HT-29 (cell line): ENCODE measurements around the gene TMEM240. TPM values are rescaled to one million over a fixed set of nuclear protein-coding genes. Genes with fewer than 3 reads are reported as not detected.
"Not testable (repeated sequence)": the region's sequence is repeated elsewhere in the genome, so short reads cannot be mapped to it uniquely, and the experiment has no call there.

ENCODE experiments used
- DNase-seq: peaks from one replicate; pipeline ENCODE4 v3.0.0-alpha.2; 2015; ENCODE audit warnings: low spot score
- total RNA-seq: library from RNA; depleted of rRNA; stranded (reverse); fragments of >200 nt; shearing (Covaris generic); gene quantifications from 2 replicates; pipeline ENCODE4 v1.2.3, GENCODE V29; 2014

The TMEM240 gene
- total RNA-seq, 1 experiment from 2014 or later, result 2.4 TPM

GRCh38 chr1:1557688-1558087 lies 17.3 kb upstream of the TMEM240 start:
- not testable (repeated sequence) for DNase-seq

DNA sequence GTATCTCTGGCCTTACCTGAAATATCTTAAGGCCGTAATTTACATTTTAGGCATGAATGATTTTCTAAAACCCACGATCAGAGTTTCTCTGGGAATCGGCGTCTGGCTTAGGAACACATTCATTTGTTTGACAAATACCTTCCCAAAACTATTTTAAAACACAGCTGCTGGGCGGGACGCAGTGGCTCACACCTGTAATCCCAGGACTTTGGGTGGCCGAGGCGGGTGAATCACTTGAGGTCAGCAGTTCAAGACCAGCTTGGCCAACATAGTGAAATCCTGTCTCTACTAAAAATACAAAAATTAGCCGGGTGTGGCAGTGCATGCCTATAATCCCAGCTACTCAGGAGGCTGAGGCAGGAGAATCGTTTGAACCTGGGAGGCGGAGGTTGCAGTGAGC lies 16.5 kb upstream of the TMEM240 start:
- DNase-seq, result not testable (repeated sequence)

DNA sequence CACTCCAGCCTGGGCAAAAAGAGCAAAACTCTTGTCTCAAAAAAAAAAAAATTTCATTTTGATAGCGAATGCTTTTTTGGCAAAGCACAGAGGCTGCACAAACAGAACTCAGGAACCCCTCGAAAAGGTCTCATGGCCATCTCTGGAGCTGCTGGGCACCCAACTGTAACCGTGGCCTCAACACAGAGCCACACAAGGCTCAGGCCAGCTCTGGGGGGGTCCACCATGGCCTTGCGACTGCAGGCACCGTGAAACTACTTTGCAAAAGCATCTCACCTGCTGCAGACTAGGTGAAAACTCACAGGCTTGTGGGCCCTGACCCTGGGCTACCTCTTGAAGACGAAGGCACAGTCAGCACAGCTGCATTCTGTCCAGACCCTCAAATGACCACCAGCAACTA lies 16.1 kb upstream of the TMEM240 start:
- no peak for DNase-seq

DNA sequence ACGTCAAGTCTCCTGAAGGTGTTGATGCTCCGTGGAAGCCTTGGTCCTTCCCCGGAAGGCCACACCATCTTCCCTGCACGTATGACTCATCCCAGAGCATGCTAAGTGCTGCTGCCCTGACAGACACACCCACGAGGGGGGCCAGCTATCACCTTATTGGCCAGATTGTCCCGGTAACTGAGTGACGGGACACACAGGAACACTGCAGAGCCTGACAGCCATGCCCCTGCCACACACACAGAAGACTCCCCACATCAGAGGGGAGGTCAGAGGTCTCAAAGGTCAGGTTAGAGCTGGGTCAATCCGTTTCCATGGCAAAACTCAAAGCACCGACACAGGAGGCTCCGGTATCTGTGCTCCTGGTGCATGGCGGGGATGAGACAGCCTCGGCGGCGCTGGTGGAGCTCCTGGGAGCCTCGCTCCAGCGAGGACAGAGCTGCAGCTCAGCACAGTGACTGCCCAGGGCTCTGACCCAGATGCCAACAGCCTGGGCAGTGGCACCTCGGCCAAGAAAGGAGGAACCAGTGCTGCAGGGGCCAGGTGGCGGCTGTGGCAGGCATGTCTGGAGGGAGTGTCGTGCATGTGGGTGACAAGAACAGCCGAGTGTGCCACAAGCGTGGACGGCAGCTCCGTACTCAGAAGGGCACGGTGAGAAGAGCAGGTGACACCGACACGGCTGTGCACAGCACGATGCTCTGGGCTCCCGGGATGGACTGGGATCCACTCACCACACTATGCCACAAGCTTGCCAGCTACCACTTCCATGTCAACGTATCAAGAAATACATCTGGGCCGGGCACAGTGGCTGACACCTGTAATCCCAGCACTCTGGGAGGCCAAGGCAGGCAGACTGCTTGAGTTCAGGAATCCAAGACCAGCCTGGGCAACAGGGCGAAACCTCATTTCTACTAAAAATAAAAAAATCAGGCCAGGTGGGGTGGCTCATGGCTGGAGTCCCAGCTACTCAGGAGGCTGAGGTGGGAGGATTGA lies 14.8 kb upstream of the TMEM240 start:
- no peak for DNase-seq

DNA sequence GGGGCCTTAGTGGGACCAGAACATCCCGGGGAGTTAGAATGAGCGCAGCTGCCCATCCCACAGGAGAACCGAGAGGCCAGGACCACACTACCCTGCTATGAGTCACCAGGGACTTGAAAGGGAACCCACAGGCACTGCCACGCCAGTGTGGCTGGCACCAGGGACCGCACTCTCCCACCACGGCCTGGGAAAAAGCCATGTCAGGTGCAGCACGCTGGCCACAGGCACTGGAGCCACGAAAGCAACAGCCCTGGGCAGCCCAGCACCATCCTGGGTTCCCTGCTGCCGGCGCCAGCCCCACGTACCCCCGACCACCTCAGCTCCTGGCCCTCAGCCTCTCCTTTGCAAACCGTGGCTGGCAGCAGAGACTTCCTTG lies 14.1 kb upstream of the TMEM240 start:
- no peak for DNase-seq

DNA sequence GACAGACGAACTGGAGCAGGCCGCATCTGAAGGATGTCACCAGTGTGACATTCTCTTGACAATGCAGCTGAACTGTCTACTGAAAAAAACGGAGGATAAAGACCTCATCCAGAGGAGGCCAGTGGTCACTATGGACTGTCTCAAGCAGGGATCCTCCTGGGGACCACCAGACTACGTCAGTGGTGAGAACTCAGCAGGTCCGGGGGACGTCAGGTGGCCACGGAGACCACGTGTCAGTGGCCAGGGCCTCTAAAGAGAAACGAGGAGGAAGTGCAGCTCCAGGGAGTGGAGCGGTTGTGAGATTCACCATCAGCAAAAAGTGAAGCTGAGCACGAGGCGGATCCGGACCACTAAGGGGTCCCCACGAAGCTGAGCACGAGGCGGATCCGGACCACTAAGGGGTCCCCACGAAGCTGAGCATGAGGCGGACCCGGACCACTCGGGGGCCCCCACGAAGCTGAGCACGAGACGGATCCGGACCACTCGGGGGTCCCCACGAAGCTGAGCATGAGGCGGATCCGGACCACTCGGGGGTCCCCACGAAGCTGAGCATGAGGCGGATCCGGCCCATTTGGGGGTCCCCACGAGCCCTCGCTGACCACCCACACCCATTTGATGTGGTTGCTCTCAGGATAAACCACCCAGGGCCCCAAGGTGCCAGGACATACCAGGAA lies 13.5 kb upstream of the TMEM240 start:
- no peak for DNase-seq

DNA sequence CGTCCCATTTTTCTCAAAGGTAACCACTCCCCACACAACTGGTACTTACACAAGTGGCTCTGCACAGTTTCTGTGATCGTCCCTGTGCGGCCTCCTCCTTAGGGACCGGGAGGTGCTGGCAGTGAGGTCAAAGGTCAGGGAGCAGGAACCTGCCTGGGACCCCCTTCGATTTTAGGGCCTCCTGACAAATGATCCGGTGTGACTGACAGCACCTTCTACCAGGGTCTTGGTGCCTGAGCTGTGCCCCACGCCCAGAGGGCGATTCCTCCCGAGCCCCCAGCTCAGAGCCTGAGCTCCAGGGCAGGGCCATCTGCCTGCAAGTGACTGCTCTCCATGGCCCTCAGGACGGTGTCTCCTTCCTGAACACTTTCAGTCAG lies 11.8 kb upstream of the TMEM240 start:
- no peak for DNase-seq

- no peak for DNase-seq
Observed at GRCh38 chr1:1551524-1552262, 11.3 kb upstream of the TMEM240 start.

DNA sequence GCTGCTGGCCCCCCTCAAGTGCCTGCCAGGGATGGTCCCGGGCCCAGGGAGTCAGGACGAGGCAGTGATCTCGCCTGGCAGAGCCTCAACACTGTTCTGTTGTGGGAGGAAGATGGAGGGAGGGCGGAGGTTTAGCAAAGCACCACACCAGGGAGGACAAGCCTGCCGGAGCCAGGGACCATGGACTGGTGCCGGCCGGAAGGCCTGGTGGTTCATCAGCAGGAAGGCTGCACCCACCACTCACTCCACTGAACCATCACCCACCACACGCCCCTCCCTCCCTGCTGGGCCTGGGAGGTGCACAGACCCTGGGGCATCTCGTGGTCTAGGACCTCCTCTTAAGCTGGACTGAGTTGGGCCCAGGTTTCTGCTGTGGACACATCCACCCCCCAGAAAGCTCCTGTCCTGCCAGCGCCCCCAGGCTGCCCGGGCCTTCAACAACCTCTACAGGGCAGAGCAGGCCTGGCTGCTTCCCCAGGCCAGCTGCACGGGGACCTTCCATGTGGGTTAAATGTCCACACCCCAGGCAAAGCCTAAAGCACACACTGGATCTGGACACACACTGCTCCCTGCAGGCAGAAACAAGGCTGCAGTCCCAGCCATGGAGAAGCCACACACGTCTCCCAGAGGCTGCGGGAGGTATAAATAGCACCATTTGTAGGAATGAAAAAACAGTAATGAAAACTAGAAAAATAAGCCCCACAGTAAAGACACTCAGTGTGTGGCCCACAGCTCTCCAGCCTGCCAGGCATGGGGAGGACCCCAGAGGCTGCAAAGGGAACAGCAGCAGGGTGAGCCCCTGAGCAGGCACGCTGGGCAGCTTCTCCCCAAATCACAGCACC lies 10.4 kb upstream of the TMEM240 start:
- peak; percentile 24 for DNase-seq

DNA sequence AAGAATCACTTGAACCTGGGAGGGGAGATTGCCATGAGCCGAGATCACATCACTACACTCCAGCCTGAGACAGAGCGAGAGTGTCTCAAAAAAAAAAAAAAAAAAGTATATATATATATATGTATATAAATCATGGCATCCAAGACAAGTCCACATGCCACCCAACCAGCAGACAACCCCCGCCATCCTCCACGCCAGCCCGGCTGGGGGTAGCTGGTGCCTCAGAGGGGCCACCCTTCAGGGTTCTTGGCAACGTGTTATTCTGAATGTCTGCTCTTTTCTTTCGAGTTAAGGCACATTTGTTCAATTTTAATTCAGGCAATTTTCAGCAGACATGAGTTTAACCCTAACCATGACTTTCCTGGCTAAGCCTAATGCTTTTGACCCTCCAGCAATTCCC lies 9.7 kb upstream of the TMEM240 start:
- no peak for DNase-seq

DNA sequence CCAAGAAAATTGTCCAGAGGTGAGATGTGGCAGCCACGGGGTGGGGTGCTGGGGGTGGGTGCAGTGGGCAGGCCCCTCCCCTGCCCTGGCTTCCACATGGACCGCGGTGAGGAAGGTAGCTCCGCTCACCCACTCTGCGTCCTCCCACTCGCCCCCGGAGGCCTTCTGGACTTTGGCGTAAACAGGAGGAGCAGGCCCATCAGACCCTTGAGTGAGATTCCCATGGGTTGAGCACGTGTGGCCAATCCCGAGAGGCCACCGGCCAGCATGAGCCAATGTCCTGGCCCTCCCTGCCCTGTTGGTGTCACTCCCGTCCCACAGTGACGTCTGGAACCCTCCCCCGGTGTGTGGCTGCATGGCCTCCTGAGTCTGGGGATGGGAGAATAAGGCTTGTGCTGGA lies 8.2 kb upstream of the TMEM240 start:
- DNase-seq, result no peak

DNA sequence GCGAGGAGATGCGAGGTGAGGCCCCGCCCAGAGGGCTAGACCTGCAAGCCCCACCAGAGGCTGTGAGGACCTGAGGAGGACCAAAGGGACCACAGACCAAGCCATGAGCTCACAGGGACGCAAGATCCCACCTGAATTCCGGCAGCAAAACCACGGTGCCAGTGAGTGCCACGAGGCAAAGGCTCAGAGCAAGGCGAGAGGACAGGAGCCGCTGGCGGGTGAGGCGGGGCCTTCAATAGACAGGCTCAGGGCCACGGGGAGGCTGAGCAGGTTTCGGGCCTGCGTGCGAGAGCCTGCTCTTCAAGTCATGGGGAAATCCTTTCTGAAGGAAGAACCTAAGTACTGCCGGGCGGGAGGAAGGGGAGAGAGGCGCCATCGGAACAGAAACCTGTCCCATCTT lies 7.1 kb upstream of the TMEM240 start:
- DNase-seq, result no peak

DNA sequence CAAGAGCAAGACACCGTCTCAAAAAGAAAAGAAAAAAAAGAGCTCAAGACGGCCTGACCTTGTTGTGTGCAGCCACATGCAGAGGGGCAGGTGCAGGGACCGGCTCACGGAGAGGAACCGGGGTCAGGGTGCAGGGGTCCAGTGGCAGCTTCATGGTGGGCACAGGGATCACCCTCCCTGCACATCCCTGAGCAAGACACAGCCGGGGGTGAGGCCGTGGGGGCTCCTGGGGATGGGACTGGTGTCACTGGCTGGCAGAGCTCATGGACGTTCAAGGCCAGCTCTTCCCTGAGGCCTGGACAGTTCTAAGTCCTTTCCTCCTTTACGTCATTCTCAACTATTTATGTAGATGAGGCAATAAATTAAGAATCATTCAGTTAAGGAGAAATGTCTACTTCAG lies 6.6 kb upstream of the TMEM240 start:
- no peak for DNase-seq

- DNase-seq, result no peak
Observed at GRCh38 chr1:1545946-1546737, 5.7 kb upstream of the TMEM240 start.

- DNase-seq, result no peak
Observed at GRCh38 chr1:1544544-1544943, 4.1 kb upstream of the TMEM240 start.

DNA sequence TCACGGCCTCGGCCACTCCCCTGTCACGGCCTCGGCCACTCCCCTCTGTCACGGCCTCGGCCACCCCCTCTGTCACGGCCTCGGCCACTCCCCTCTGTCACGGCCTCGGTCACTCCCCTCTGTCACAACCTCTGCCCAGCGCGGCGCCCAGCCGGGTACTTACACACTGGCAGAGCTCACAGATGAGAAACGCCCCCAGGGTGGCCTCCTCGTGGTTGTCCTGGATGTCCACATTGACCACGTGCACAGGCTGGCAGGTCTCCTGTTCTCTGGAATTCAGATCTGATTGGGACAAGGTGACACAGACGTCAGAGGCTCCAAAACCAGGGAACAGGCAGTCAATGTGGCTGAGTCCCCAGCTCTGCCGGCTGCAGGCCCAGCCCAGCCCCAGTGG lies 3.3 kb upstream of the TMEM240 start:
- no peak for DNase-seq

DNA sequence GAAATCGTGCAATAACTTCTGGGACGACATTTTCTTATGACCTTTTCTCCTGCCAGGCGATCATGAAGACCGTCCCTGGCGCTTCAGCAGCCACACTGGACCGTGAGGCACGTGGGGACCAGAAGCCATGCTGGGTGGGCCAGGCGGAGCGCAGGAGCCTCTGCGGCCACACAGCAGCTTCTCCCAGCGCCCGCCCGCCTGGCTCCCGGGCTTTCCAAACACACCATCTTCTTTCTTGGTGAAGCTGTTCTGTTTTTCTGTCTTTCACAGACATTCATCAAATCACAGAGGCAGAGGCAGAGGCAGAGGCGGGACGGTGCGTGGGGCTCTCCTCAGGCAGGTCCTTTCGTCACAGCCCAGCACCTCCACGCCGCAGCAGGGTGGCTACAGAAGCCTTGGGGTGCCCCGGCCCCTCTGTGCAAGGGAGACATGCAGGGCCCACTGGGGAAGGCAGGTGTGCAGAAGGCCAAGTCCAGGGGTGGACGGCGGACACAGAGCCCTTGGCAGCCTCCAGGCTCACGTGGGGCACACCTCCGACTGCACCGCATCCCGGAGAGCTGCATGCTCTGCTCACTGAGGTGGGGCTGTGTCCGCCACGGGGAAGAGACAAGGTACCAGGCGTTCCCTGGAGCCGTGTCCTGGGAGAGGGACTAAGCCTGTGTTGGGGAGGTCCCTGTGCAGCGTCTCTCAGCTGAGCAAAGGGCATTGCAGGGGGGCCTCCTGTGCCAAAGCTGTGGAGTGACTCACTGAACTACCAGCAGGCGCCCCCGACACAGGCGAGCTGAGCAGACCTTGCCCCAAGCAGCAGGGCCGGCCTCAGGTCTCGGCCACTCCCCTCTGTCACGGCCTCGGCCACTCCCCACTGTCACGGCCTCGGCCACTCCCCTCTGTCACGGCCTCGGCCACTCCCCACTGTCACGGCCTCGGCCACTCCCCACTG lies 2.6 kb upstream of the TMEM240 start:
- DNase-seq, result no peak

DNA sequence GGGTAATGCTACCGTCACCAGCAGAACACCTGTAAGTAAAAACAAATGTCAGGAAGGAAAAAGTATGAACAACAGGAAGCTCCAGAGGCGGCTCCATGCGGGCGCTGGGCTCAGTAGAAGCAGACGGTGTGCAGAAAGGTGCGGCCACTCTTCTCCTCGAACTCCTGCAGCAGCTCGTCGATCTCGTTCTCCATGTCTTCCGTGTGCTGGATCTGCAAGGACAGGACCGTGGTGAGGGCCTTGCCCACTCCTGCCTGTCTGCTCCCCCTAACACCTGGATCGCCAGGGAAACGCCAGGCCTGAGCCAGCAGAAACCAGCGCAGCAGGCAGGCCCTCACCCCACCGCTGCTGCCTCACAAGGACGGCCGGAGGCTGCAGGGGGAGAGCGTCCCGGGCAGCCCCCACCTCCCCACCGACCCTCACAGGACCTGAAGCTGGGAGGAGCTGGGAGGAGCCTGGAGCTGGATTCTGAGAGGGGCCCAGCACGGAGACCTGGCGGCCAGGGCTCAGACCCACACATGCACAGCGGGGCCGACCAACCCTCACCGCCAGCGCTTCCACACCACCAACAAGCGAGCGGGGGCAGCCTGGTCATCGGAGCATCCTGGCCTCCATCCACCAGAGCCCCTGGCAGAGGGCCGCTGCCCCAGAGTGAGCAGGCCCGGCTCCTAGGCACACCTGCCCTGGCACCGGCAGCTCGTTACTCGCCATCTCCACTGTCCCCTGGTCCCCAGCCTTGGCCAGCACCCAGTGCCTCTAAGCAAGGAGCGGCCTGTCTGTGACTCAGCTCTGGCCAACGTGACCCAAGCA lies 1.7 kb upstream of the TMEM240 start:
- no peak for DNase-seq
